MM.1S (cell line): ENCODE results near the gene SPINDOC.
"Not testable (repeated sequence)": the region's sequence is repeated elsewhere in the genome, so short reads cannot be mapped to it uniquely, and the experiment has no call there.

Experiments
- DNase-seq: peaks from one replicate; pipeline ENCODE4 v3.0.0-alpha.2; 2015
- H2AFZ ChIP-seq: fragments of 300-600 bp; sonication (generic); 2 replicates; pipeline ENCODE4 v1.6.0; 2016; ENCODE audit warnings: antibody characterized with exemption, low read length
- H3F3A ChIP-seq: fragments of 300-600 bp; sonication (generic); 2 replicates; pipeline ENCODE4 v1.6.1; 2016; ENCODE audit warnings: mild to moderate bottlenecking, antibody characterized with exemption, low read length, moderate library complexity, mixed read lengths; ENCODE audit not compliant: insufficient read depth
- H3K27ac ChIP-seq: fragments of 300-600 bp; sonication (generic); 2 replicates; pipeline ENCODE4 v1.5.1; 2016; ENCODE audit warnings: mild to moderate bottlenecking, low read length
- H3K27me3 ChIP-seq: fragments of 300-600 bp; sonication (generic); replicated peaks from 2 replicates; pipeline ENCODE4 v1.6.0; 2016; ENCODE audit warnings: low read length; ENCODE audit not compliant: insufficient read depth
- H3K36me3 ChIP-seq: fragments of 300-600 bp; sonication (generic); replicated peaks from 2 replicates; pipeline ENCODE4 v1.6.1; 2016; ENCODE audit warnings: mild to moderate bottlenecking, low read length, mixed read lengths; ENCODE audit not compliant: insufficient read depth
- H3K4me1 ChIP-seq: fragments of 300-600 bp; sonication (generic); 2 replicates; pipeline ENCODE4 v1.6.1; 2016; ENCODE audit warnings: low read length, mixed read lengths
- H3K4me2 ChIP-seq: fragments of 300-600 bp; sonication (generic); 2 replicates; pipeline ENCODE4 v1.6.0; 2016; ENCODE audit warnings: low read depth, low read length
- H3K4me3 ChIP-seq: fragments of 300-600 bp; sonication (generic); 2 replicates; pipeline ENCODE4 v1.5.1; 2016; ENCODE audit warnings: low read length, mixed read lengths
- H3K79me2 ChIP-seq: fragments of 300-600 bp; sonication (generic); 2 replicates; pipeline ENCODE4 v1.6.1; 2016; ENCODE audit warnings: mixed run types, low read length, mixed read lengths
- H3K9ac ChIP-seq: fragments of 300-600 bp; sonication (generic); 2 replicates; pipeline ENCODE4 v1.6.1; 2016; ENCODE audit warnings: low read length, mixed read lengths
- H3K9me2 ChIP-seq: fragments of 300-600 bp; sonication (generic); replicated peaks from 2 replicates; pipeline ENCODE4 v1.6.1; 2016; ENCODE audit warnings: mild to moderate bottlenecking, low read length, mixed read lengths; ENCODE audit not compliant: insufficient read depth
- H3K9me3 ChIP-seq: fragments of 300-600 bp; sonication (generic); replicated peaks from 2 replicates; pipeline ENCODE4 v1.6.1; 2016; ENCODE audit warnings: mild to moderate bottlenecking, low read length, mixed read lengths; ENCODE audit not compliant: insufficient read depth
- H4K20me1 ChIP-seq: fragments of 300-600 bp; sonication (generic); 2 replicates; pipeline ENCODE4 v1.6.1; 2016; ENCODE audit warnings: mild to moderate bottlenecking, low read length, moderate library complexity, mixed read lengths; ENCODE audit not compliant: insufficient read depth
- CTCF ChIP-seq: fragments of 300-600 bp; sonication (generic); IDR thresholded peaks from 2 replicates; pipeline ENCODE4 v1.5.1; 2016; ENCODE audit warnings: antibody characterized with exemption, low read length, mixed read lengths
- EZH2 ChIP-seq: fragments of 300-600 bp; sonication (generic); optimal IDR thresholded peaks from 2 replicates; pipeline ENCODE3; 2017; ENCODE audit warnings: low read depth, mild to moderate bottlenecking, antibody characterized with exemption, low read length, mixed read lengths
- EZH2phosphoT487 ChIP-seq: fragments of 300-600 bp; sonication (generic); IDR thresholded peaks from 2 replicates; pipeline ENCODE4 v1.6.1; 2018; ENCODE audit warnings: antibody characterized with exemption, low read length

Gene SPINDOC

GRCh38 chr11:63802637-63803414, 10.4 kb upstream of the SPINDOC start:
- Histone ChIP-seq H3K9me2 (no peaks in the 10 kb centered on the region), H2AFZ (no peak overlapping the region), H3K4me1 (no peaks in the 10 kb centered on the region), H3K27me3 (no peaks in the 10 kb centered on the region), H3K9me3 (no peaks in the 10 kb centered on the region), H3F3A (no peaks in the 10 kb centered on the region), H3K9ac (no peak overlapping the region), H3K4me3 (no peak overlapping the region), H3K79me2 (no peaks in the 10 kb centered on the region), H4K20me1 (no peaks in the 10 kb centered on the region), H3K36me3 (no peaks in the 10 kb centered on the region), H3K27ac (no peak overlapping the region), H3K4me2 (no peak overlapping the region)
- no peak for DNase-seq
- TF ChIP-seq CTCF (no peak), EZH2 (no peak), EZH2phosphoT487 (no peak)

- Histone ChIP-seq H3K79me2 (no peaks in the 10 kb centered on the region), H3K36me3 (no peaks in the 10 kb centered on the region), H2AFZ (no peak overlapping the region), H3K27me3 (no peaks in the 10 kb centered on the region), H3K9me3 (no peaks in the 10 kb centered on the region), H3K9ac (no peak overlapping the region), H3F3A (no peaks in the 10 kb centered on the region), H3K4me1 (no peaks in the 10 kb centered on the region), H3K9me2 (no peaks in the 10 kb centered on the region), H3K4me3 (no peak overlapping the region), H3K4me2 (no peak overlapping the region), H4K20me1 (no peaks in the 10 kb centered on the region), H3K27ac (no peak overlapping the region)
- no peak for TF ChIP-seq EZH2
- TF ChIP-seq CTCF = no peak
- no peak for TF ChIP-seq EZH2phosphoT487
- no peak for DNase-seq
These were observed 9.0 kb upstream of the SPINDOC start for GRCh38 chr11:63804259-63804658.

- no peak for TF ChIP-seq CTCF
- no peak for TF ChIP-seq EZH2
- TF ChIP-seq EZH2phosphoT487 = no peak
- Histone ChIP-seq H3F3A (no peaks in the 10 kb centered on the region), H3K27me3 (no peaks in the 10 kb centered on the region), H3K4me3 (no peak overlapping the region), H3K79me2 (no peaks in the 10 kb centered on the region), H4K20me1 (no peaks in the 10 kb centered on the region), H3K36me3 (no peaks in the 10 kb centered on the region), H3K9me3 (no peaks in the 10 kb centered on the region), H3K27ac (no peak overlapping the region), H3K9me2 (no peaks in the 10 kb centered on the region), H3K9ac (no peak overlapping the region), H3K4me1 (no peaks in the 10 kb centered on the region), H3K4me2 (no peak overlapping the region), H2AFZ (no peak overlapping the region)
- no peak for DNase-seq
These were observed 7.3 kb upstream of the SPINDOC start for GRCh38 chr11:63805844-63806415.

GRCh38 chr11:63810383-63810782, 2.9 kb upstream of the SPINDOC start:
- H3K27me3 ChIP-seq, H3F3A ChIP-seq, H3K9me2 ChIP-seq: not testable (repeated sequence)

More at GRCh38 chr11:63810383-63810782, 2.9 kb upstream of the SPINDOC start:
- not testable (repeated sequence) for H3K36me3 ChIP-seq, H3K4me2 ChIP-seq, H3K9ac ChIP-seq, H3K27ac ChIP-seq, H3K4me3 ChIP-seq, DNase-seq, H3K9me3 ChIP-seq, H2AFZ ChIP-seq, H4K20me1 ChIP-seq
- peaks cover 19% of the 10 kb centered on the region for H3K79me2 ChIP-seq
- peaks cover 13% of the 10 kb centered on the region for H3K4me1 ChIP-seq
